Astrocyte of the spinal cord (primary cell): ENCODE measurements around the gene CIRBP.

Source experiments
- DNase-seq: peaks from one replicate; pipeline ENCODE4 v3.0.0; 2011; ENCODE audit warnings: low read depth, low spot score
- H3K4me3 ChIP-seq: 2 replicates; pipeline ENCODE4 v1.5.1; 2011; ENCODE audit warnings: low read depth, mild to moderate bottlenecking, low read length, moderate library complexity
- in situ Hi-C: cut with HindIII; loops from 2 replicates; pipeline ENCODE4 v1.10.0; 2017; ENCODE audit warnings: low sequenced_read_pairs
- TF ChIP-seq, protein P1 (sequence below): IDR thresholded peaks from 2 replicates; pipeline ENCODE4 v1.5.1; 2012; ENCODE audit warnings: low read depth, mild to moderate bottlenecking, low read length, inconsistent platforms

CIRBP gene

DNA sequence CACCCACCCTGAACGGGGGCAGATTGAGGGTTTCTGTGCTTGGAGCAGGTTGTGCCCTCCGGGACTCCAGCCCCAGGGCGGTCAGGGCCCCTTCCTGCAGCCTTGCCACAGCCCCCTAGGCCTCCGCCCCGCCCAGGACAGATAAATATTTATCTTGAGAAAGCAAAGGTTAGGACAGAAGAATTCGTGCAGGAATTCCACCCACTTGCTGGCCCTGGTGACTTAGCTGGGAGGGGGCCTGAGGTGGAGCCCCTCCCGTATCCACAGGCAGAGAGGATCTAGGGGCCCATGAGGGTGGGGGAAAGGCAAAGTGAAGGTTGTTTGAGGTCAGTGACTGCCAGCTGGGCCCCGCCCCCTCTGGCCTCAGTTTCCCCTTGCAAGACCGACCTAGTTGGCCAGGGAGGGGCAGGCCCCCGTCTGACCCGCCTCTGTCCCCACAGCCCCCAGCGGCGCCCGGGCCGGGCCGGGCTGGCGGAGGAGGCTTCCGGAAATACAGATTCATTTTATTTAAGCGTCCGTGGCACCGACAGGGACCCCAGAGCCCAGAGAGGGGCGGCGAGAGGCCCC is 15.5 kb upstream of the CIRBP start:
- no peak for DNase-seq
- in situ Hi-C loops = no loop called here
- peak overlapping the region; percentile 65 for H3K4me3 ChIP-seq
- TF ChIP-seq, protein P1, sequence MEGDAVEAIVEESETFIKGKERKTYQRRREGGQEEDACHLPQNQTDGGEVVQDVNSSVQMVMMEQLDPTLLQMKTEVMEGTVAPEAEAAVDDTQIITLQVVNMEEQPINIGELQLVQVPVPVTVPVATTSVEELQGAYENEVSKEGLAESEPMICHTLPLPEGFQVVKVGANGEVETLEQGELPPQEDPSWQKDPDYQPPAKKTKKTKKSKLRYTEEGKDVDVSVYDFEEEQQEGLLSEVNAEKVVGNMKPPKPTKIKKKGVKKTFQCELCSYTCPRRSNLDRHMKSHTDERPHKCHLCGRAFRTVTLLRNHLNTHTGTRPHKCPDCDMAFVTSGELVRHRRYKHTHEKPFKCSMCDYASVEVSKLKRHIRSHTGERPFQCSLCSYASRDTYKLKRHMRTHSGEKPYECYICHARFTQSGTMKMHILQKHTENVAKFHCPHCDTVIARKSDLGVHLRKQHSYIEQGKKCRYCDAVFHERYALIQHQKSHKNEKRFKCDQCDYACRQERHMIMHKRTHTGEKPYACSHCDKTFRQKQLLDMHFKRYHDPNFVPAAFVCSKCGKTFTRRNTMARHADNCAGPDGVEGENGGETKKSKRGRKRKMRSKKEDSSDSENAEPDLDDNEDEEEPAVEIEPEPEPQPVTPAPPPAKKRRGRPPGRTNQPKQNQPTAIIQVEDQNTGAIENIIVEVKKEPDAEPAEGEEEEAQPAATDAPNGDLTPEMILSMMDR = no peak

- TF ChIP-seq, protein P1 = no peak
- in situ Hi-C loops = no loop called here
- no peak overlapping the region for H3K4me3 ChIP-seq
- no peak for DNase-seq
Observed at GRCh38 chr19:1254081-1254527, 15.0 kb upstream of the CIRBP start.

DNA sequence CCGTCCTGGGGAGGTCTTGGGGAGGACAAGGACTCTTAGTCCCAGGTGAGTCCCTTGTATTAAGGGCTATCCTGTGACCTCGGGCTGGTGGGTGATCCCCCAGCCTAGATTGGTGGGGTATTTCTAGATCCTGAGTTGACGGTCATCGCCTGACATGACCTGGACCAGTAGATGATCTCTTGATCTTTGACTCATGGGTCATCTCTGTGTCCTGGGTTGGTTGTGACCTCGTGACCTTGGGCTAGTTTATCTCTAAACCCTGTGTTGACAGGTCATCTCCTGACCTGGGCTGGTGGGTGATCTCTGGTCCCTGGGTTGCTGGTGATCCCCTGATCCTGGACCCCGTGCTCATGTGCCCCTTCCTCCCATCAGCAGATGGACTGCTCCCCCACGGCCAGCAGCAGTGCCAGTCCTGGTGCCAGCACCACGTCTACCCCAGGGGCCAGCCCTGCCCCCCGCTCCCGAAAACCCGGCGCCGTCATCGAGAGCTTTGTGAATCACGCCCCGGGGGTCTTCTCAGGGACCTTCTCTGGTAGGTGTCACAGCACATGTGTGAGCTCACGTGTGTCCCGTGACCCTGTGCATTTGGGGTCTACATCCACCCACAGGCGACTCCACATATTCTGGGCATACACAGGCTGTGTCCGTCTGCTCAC is 14.5 kb upstream of the CIRBP start:
- in situ Hi-C loops = no loop called here
- no peak overlapping the region for H3K4me3 ChIP-seq
- no peak for DNase-seq
- TF ChIP-seq, protein P1 = no peak

- no peak overlapping the region for H3K4me3 ChIP-seq
- TF ChIP-seq, protein P1 = no peak
- in situ Hi-C loops = no loop called here
- DNase-seq = no peak
Observed at GRCh38 chr19:1255186-1256161, 13.7 kb upstream of the CIRBP start.

DNA sequence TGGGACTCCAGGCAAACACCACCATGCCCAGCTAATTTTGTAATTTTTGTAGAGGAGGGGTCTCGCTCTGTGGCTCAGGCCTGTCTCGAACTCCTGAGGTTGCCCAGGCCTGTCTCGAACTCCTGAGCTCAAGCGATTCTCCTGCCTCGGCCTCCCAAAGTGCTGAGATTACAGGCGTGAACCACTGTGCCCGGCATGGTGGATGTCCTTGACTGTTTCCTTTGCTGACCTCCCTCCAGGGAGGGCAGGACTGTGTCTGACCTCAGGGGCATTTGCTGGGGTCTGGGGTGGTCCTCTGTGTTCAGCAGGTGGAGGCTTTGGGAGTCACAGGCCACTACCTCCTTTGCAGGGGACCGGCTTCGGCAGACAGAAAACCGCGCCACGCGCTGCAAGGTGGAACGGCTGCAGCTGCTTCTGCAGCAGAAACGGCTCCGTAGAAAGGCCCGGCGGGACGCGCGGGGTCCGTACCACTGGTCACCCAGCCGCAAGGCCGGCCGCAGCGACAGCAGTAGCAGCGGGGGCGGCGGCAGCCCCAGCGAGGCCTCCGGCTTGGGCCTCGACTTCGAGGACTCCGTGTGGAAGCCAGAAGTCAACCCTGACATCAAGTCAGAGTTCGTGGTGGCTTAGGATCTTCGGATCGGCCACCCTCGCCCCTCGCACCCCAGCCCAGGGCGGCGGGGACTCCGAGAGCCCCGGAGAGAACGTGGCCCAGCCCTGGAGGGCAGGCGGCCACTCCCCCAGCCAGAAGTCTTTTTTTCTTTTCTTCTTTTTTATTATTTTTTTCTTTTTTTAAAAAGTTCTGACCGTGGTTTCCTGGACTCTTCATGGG is 12.3 kb upstream of the CIRBP start:
- in situ Hi-C loops = no loop called here
- TF ChIP-seq, protein P1 = no peak
- no peak overlapping the region for H3K4me3 ChIP-seq
- DNase-seq = no peak
